K562 (cell line): Measurements from ENCODE around the gene GNPAT. TPM values are rescaled to one million over a fixed set of nuclear protein-coding genes. Genes with fewer than 3 reads are reported as not detected.
A peak's percentile ranks its signal among the peaks of the same experiment; 100 is the strongest.

ENCODE experiments used
- BDP1 ChIP-seq: IDR thresholded peaks from 3 replicates; pipeline ENCODE4 v1.6.1; 2011; ENCODE audit not compliant: insufficient read length, insufficient read depth
- CHD4 ChIP-seq: fragments of 200-600 bp; sonication (generic); IDR thresholded peaks from 3 replicates; pipeline ENCODE4 v1.6.1; 2012; ENCODE audit warnings: low read depth, mild to moderate bottlenecking, mixed read lengths, low read length, inconsistent platforms; ENCODE audit not compliant: insufficient read depth, insufficient replicate concordance, poor library complexity, severe bottlenecking
- FOXA3 ChIP-seq, 2 experiments: fragments of 450-650 bp in 1 of 2; sonication (generic) in 1 of 2; formaldehyde crosslinking; IDR thresholded peaks in 1 of 2; conservative IDR thresholded peaks in 1 of 2; 2 replicates each; pipeline versions ENCODE4 v1.4.0 to v1.8.0; 2020 to 2022; ENCODE audit warnings: mild to moderate bottlenecking in 2 of 2, missing genetic modification reagents in 1 of 2
- HDAC8 ChIP-seq: fragments of 450-650 bp; IDR thresholded peaks from 2 replicates; pipeline ENCODE4 v1.6.1; 2016; ENCODE audit warnings: mild to moderate bottlenecking, missing genetic modification characterization, moderate library complexity, missing compliant biosample characterization
- KDM5B ChIP-seq: fragments of 200-600 bp; sonication (generic); IDR thresholded peaks from 2 replicates; pipeline ENCODE4 v1.6.1; 2012; ENCODE audit warnings: low read depth, mild to moderate bottlenecking, moderate library complexity, low read length, control low read depth, inconsistent platforms; ENCODE audit not compliant: insufficient replicate concordance
- NFATC3 ChIP-seq: fragments of 450-650 bp; IDR thresholded peaks from 2 replicates; pipeline ENCODE4 v1.6.1; 2017; ENCODE audit warnings: mild to moderate bottlenecking
- ZNF561 ChIP-seq: fragments of 450-650 bp; formaldehyde crosslinking; conservative IDR thresholded peaks from 2 replicates; pipeline ENCODE4 v1.4.0; 2020; ENCODE audit warnings: mild to moderate bottlenecking, moderate library complexity
- polyA plus RNA-seq, 8 experiments: library from polyadenylated mRNA; depleted of rRNA in 4 of 8; stranded (reverse) in 5 of 8; unstranded in 3 of 8; fragments of >200 nt; fragmentation: Nextera tagmentation in 2 of 8; fragmentation: Illumina TruSeq in 1 of 8; extraction: Ambion mirVana in 2 of 8; extraction: Trizol in 1 of 8; gene quantifications; 2 replicates each; pipeline versions ENCODE4 v1.2.1 to v1.2.3, GENCODE V29; 2011 to 2014; ENCODE audit warnings: inconsistent platforms in 1 of 8, missing spikeins in 1 of 8
- total RNA-seq, 7 experiments: library from RNA; depleted of rRNA in 6 of 7; stranded (reverse); fragments of >200 nt in 6 of 7; fragmentation: Illumina TruSeq in 2 of 7; extraction: Trizol in 2 of 7; gene quantifications; 2 replicates each; pipeline versions ENCODE4 v1.2.1 to v1.2.3, GENCODE V29; 2011 to 2021; ENCODE audit warnings: low replicate concordance in 1 of 7
- TF ChIP-seq, protein P1 (sequence below): fragments of 450-650 bp; IDR thresholded peaks from 2 replicates; pipeline ENCODE4 v1.6.1; 2018; ENCODE audit warnings: mild to moderate bottlenecking, low read depth; ENCODE audit not compliant: partially characterized antibody
- TF ChIP-seq, protein P2 (sequence below): fragments of 450-650 bp; IDR thresholded peaks from 2 replicates; pipeline ENCODE4 v1.7.1; 2018; ENCODE audit warnings: mild to moderate bottlenecking, low read depth; ENCODE audit not compliant: partially characterized antibody
- TF ChIP-seq, protein P3 (sequence below): fragments of 450-650 bp; IDR thresholded peaks from 2 replicates; pipeline ENCODE4 v1.6.1; 2016; ENCODE audit warnings: mild to moderate bottlenecking, moderate library complexity

GNPAT gene
- total and polyA plus RNA-seq, 9 of the 15 experiments (the other 6 are each of a cell fraction or from before 2014, with no cell fraction given), result 32.1 to 68.8 (median 50.7) TPM

DNA sequence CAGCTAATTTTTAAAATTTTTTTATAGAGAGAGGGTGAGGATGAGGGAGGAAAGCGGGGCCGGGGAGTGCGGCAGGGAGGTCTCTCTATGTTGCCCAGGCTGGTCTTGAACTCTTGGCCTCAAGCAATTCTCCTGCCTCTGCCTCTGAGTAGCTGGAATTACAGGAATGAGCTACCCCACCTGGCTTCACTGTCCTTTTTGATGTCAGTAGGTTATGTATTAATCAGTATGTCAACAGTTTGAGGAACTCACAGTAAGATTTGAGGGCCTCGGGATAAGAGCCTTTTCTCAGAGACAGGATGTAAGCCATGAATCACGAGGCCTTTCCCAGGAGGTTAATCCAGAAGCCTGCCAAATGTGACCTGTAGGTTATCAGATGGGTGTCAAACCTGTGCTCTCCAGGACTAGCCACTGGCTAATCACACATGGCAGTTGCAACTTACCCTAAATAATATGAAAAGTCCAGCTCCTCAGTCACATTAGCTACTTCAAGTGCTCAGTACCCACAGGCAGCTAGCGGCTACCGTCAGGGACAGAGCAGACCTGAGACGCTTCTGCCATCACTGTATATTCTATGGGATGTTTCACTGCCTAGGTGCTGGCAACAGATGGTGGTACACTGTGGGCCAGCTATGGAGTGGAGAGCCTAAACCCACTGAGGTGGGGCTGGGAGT lies 46.0 kb upstream of the GNPAT start (continued):
- TF ChIP-seq, protein P1, sequence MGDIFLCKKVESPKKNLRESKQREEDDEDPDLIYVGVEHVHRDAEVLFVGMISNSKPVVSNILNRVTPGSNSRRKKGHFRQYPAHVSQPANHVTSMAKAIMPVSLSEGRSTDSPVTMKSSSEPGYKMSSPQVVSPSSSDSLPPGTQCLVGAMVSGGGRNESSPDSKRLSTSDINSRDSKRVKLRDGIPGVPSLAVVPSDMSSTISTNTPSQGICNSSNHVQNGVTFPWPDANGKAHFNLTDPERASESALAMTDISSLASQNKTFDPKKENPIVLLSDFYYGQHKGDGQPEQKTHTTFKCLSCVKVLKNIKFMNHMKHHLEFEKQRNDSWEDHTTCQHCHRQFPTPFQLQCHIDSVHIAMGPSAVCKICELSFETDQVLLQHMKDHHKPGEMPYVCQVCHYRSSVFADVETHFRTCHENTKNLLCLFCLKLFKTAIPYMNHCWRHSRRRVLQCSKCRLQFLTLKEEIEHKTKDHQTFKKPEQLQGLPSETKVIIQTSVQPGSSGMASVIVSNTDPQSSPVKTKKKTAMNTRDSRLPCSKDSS, result no peak
- TF ChIP-seq NFATC3 (no peak), CHD4 (no peak), HDAC8 (tag) (no peak), ZNF561 (CRISPR knock-in tag) (no peak), KDM5B (no peak), BDP1 (no peak), FOXA3 (CRISPR knock-in tag; conservative IDR thresholded peaks at IDR 0.05 in 1 of 2, IDR thresholded peaks at IDR 0.05 in 1 of 2) (0 out of 4 replicates have a peak, but pooled peaks of 1 of the 2 experiments have one; percentile 28)
- TF ChIP-seq, protein P2, sequence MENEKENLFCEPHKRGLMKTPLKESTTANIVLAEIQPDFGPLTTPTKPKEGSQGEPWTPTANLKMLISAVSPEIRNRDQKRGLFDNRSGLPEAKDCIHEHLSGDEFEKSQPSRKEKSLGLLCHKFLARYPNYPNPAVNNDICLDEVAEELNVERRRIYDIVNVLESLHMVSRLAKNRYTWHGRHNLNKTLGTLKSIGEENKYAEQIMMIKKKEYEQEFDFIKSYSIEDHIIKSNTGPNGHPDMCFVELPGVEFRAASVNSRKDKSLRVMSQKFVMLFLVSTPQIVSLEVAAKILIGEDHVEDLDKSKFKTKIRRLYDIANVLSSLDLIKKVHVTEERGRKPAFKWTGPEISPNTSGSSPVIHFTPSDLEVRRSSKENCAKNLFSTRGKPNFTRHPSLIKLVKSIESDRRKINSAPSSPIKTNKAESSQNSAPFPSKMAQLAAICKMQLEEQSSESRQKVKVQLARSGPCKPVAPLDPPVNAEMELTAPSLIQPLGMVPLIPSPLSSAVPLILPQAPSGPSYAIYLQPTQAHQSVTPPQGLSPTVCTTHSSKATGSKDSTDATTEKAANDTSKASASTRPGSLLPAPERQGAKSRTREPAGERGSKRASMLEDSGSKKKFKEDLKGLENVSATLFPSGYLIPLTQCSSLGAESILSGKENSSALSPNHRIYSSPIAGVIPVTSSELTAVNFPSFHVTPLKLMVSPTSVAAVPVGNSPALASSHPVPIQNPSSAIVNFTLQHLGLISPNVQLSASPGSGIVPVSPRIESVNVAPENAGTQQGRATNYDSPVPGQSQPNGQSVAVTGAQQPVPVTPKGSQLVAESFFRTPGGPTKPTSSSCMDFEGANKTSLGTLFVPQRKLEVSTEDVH, result no peak
- TF ChIP-seq, protein P3, sequence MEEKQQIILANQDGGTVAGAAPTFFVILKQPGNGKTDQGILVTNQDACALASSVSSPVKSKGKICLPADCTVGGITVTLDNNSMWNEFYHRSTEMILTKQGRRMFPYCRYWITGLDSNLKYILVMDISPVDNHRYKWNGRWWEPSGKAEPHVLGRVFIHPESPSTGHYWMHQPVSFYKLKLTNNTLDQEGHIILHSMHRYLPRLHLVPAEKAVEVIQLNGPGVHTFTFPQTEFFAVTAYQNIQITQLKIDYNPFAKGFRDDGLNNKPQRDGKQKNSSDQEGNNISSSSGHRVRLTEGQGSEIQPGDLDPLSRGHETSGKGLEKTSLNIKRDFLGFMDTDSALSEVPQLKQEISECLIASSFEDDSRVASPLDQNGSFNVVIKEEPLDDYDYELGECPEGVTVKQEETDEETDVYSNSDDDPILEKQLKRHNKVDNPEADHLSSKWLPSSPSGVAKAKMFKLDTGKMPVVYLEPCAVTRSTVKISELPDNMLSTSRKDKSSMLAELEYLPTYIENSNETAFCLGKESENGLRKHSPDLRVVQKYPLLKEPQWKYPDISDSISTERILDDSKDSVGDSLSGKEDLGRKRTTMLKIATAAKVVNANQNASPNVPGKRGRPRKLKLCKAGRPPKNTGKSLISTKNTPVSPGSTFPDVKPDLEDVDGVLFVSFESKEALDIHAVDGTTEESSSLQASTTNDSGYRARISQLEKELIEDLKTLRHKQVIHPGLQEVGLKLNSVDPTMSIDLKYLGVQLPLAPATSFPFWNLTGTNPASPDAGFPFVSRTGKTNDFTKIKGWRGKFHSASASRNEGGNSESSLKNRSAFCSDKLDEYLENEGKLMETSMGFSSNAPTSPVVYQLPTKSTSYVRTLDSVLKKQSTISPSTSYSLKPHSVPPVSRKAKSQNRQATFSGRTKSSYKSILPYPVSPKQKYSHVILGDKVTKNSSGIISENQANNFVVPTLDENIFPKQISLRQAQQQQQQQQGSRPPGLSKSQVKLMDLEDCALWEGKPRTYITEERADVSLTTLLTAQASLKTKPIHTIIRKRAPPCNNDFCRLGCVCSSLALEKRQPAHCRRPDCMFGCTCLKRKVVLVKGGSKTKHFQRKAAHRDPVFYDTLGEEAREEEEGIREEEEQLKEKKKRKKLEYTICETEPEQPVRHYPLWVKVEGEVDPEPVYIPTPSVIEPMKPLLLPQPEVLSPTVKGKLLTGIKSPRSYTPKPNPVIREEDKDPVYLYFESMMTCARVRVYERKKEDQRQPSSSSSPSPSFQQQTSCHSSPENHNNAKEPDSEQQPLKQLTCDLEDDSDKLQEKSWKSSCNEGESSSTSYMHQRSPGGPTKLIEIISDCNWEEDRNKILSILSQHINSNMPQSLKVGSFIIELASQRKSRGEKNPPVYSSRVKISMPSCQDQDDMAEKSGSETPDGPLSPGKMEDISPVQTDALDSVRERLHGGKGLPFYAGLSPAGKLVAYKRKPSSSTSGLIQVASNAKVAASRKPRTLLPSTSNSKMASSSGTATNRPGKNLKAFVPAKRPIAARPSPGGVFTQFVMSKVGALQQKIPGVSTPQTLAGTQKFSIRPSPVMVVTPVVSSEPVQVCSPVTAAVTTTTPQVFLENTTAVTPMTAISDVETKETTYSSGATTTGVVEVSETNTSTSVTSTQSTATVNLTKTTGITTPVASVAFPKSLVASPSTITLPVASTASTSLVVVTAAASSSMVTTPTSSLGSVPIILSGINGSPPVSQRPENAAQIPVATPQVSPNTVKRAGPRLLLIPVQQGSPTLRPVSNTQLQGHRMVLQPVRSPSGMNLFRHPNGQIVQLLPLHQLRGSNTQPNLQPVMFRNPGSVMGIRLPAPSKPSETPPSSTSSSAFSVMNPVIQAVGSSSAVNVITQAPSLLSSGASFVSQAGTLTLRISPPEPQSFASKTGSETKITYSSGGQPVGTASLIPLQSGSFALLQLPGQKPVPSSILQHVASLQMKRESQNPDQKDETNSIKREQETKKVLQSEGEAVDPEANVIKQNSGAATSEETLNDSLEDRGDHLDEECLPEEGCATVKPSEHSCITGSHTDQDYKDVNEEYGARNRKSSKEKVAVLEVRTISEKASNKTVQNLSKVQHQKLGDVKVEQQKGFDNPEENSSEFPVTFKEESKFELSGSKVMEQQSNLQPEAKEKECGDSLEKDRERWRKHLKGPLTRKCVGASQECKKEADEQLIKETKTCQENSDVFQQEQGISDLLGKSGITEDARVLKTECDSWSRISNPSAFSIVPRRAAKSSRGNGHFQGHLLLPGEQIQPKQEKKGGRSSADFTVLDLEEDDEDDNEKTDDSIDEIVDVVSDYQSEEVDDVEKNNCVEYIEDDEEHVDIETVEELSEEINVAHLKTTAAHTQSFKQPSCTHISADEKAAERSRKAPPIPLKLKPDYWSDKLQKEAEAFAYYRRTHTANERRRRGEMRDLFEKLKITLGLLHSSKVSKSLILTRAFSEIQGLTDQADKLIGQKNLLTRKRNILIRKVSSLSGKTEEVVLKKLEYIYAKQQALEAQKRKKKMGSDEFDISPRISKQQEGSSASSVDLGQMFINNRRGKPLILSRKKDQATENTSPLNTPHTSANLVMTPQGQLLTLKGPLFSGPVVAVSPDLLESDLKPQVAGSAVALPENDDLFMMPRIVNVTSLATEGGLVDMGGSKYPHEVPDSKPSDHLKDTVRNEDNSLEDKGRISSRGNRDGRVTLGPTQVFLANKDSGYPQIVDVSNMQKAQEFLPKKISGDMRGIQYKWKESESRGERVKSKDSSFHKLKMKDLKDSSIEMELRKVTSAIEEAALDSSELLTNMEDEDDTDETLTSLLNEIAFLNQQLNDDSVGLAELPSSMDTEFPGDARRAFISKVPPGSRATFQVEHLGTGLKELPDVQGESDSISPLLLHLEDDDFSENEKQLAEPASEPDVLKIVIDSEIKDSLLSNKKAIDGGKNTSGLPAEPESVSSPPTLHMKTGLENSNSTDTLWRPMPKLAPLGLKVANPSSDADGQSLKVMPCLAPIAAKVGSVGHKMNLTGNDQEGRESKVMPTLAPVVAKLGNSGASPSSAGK, result peak; percentile 61
